Lower lobe of right lung (tissue), 2 donors: ENCODE measurements around the gene UGT1A10. TPM values are rescaled to one million over a fixed set of nuclear protein-coding genes. Genes with fewer than 3 reads are reported as not detected.

Experiments
- ATAC-seq, 2 donors: fragments of 200-7000 bp; cut with Tn5 transposase; one replicate each; pipeline ENCODE4 v1.9.1; 2020 to 2022; ENCODE audit warnings: mild to moderate bottlenecking in 2 of 2, moderate library complexity in 2 of 2
- DNase-seq: peaks from one replicate; pipeline ENCODE4 v3.0.0-alpha.2; 2020
- H3K27ac ChIP-seq: fragments of 200-600 bp; one replicate; pipeline ENCODE4 v1.8.0; 2022
- H3K27me3 ChIP-seq: fragments of 200-600 bp; one replicate; pipeline ENCODE4 v1.8.0; 2022; ENCODE audit warnings: low read depth
- H3K36me3 ChIP-seq: fragments of 200-600 bp; one replicate; pipeline ENCODE4 v1.8.0; 2022; ENCODE audit warnings: mild to moderate bottlenecking
- H3K4me1 ChIP-seq: fragments of 200-600 bp; one replicate; pipeline ENCODE4 v1.8.0; 2022
- H3K4me3 ChIP-seq: fragments of 200-600 bp; one replicate; pipeline ENCODE4 v1.8.0; 2022; ENCODE audit warnings: mild to moderate bottlenecking
- H3K9me3 ChIP-seq: fragments of 200-600 bp; one replicate; pipeline ENCODE4 v1.8.0; 2022
- CTCF ChIP-seq: fragments of 200-600 bp; IDR thresholded peaks from one replicate; pipeline ENCODE4 v1.8.0; 2022; ENCODE audit warnings: antibody characterized with exemption, mild to moderate bottlenecking
- intact Hi-C: fragments of 100-400 bp; cut with DNase I; formaldehyde crosslinking; loops from one replicate; pipeline ENCODE4 v1.11.0; 2022
- total RNA-seq: library from RNA; stranded (reverse); fragmentation: NEBNext Ultra II Directional; extraction: Animal tissue kit (Norgen Biotek cat#: 25700); gene quantifications from one replicate; pipeline ENCODE4 v1.2.1, GENCODE V29; 2021
- donor health status: DM: no; HTN: yes; CAD: no; lungs with severe emphysema.

The UGT1A10 gene
- total RNA-seq, 1 donor from 2014 or later: not detected

GRCh38 chr2:233758849-233759248 lies 122.6 kb downstream of the UGT1A10 start:
- Histone ChIP-seq H3K27me3 (peaks cover 5% of the 10 kb centered on the region), H3K27ac (no peak overlapping the region), H3K4me1 (no peaks in the 10 kb centered on the region), H3K4me3 (no peak overlapping the region), H3K9me3 (no peaks in the 10 kb centered on the region), H3K36me3 (no peaks in the 10 kb centered on the region)
- no peak for TF ChIP-seq CTCF
- no peak for ATAC-seq
- intact Hi-C loops: no loop called here
- DNase-seq: no peak

- intact Hi-C loops: no loop called here
Measured at GRCh38 chr2:233760043-233760442, 123.8 kb downstream of the UGT1A10 start, which contains the start of gene UGT1A1. Gene UGT1A1 (plus strand): TSS chr2:233760270. CDS start chr2:233760288, 18 bp downstream.

GRCh38 chr2:233761040-233761769 lies 125.0 kb downstream of the UGT1A10 start:
- TF ChIP-seq CTCF: no peak
- intact Hi-C loops: no loop called here
- peaks cover 5% of the 10 kb centered on the region for H3K27me3 ChIP-seq
- H3K4me3 ChIP-seq: no peak overlapping the region
- H3K9me3 ChIP-seq: no peaks in the 10 kb centered on the region
- H3K27ac ChIP-seq: no peak overlapping the region
- DNase-seq (no peak), ATAC-seq (no peak)
- no peaks in the 10 kb centered on the region for H3K4me1 ChIP-seq
- no peaks in the 10 kb centered on the region for H3K36me3 ChIP-seq

More at GRCh38 chr2:233760043-233760442, 123.8 kb downstream of the UGT1A10 start, which contains the start of gene UGT1A1:
- Histone ChIP-seq H3K27ac (no peak within 1 kb of the TSS), H3K4me1 (no peaks in the 10 kb centered on the region), H3K36me3 (no peaks in the 10 kb centered on the region), H3K4me3 (no peak within 1 kb of the TSS), H3K27me3 (peaks cover 5% of the 10 kb centered on the region), H3K9me3 (no peaks in the 10 kb centered on the region)
- TF ChIP-seq CTCF: no peak
- no peak for ATAC-seq
- DNase-seq: no peak

- H3K4me1 ChIP-seq: no peaks in the 10 kb centered on the region
- intact Hi-C loops: no loop called here
- no peak for TF ChIP-seq CTCF
- no peak overlapping the region for H3K4me3 ChIP-seq
- DNase-seq: no peak
- peaks cover 5% of the 10 kb centered on the region for H3K27me3 ChIP-seq
- no peaks in the 10 kb centered on the region for H3K36me3 ChIP-seq
- ATAC-seq: no peak
- no peak overlapping the region for H3K27ac ChIP-seq
- no peaks in the 10 kb centered on the region for H3K9me3 ChIP-seq
Measured at GRCh38 chr2:233764264-233764663, 128.0 kb downstream of the UGT1A10 start.

GRCh38 chr2:233764761-233765160 lies 128.5 kb downstream of the UGT1A10 start:
- peaks cover 5% of the 10 kb centered on the region for H3K27me3 ChIP-seq
- intact Hi-C loops: no loop called here
- no peak overlapping the region for H3K27ac ChIP-seq
- no peak for ATAC-seq
- H3K4me3 ChIP-seq: no peak overlapping the region
- no peaks in the 10 kb centered on the region for H3K9me3 ChIP-seq
- no peaks in the 10 kb centered on the region for H3K36me3 ChIP-seq
- DNase-seq: no peak
- no peaks in the 10 kb centered on the region for H3K4me1 ChIP-seq
- no peak for TF ChIP-seq CTCF
